GM10248 (cell line): ENCODE data around the gene TMEM174.
"Not testable (repeated sequence)": the region's sequence is repeated elsewhere in the genome, so short reads cannot be mapped to it uniquely, and the experiment has no call there.

Experiments
- CTCF ChIA-PET: fragments of 300-600 bp; sonication (Branson Sonifier 250); formaldehyde crosslinking; extraction: SDS; loops from one replicate; lab custom pipeline; 2021; ENCODE audit warnings: antibody characterized with exemption; lab: Yijun Ruan, JAX
- POLR2A ChIA-PET: fragments of 350-650 bp; sonication (Branson Sonifier 250); formaldehyde crosslinking; extraction: SDS; loops from one replicate; lab custom pipeline; 2020; ENCODE audit warnings: antibody characterized with exemption; lab: Yijun Ruan, JAX
- DNase-seq: peaks from one replicate; pipeline ENCODE4 v3.0.0; 2012; ENCODE audit errors: extremely low spot score
- TF ChIP-seq, protein P1 (sequence below): IDR thresholded peaks from 2 replicates; pipeline ENCODE4 v1.5.1; 2012; ENCODE audit warnings: mild to moderate bottlenecking, low read depth; ENCODE audit errors: extremely low read depth, missing control alignments, control extremely low read depth

TMEM174 gene

GRCh38 chr5:73215531-73215890 is 42.5 kb downstream of the TMEM174 start:
- DNase-seq: no peak
- TF ChIP-seq, protein P1, sequence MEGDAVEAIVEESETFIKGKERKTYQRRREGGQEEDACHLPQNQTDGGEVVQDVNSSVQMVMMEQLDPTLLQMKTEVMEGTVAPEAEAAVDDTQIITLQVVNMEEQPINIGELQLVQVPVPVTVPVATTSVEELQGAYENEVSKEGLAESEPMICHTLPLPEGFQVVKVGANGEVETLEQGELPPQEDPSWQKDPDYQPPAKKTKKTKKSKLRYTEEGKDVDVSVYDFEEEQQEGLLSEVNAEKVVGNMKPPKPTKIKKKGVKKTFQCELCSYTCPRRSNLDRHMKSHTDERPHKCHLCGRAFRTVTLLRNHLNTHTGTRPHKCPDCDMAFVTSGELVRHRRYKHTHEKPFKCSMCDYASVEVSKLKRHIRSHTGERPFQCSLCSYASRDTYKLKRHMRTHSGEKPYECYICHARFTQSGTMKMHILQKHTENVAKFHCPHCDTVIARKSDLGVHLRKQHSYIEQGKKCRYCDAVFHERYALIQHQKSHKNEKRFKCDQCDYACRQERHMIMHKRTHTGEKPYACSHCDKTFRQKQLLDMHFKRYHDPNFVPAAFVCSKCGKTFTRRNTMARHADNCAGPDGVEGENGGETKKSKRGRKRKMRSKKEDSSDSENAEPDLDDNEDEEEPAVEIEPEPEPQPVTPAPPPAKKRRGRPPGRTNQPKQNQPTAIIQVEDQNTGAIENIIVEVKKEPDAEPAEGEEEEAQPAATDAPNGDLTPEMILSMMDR: no peak
- ChIA-PET CTCF (interaction anchor here (1.0 to 3.2 kb wide), 13 partner anchors 8 to 321 kb away, joined by 3 to 18 read pairs (median 4); no protein-coding TSS in a partner anchor), POLR2A (no interaction called here)

DNA sequence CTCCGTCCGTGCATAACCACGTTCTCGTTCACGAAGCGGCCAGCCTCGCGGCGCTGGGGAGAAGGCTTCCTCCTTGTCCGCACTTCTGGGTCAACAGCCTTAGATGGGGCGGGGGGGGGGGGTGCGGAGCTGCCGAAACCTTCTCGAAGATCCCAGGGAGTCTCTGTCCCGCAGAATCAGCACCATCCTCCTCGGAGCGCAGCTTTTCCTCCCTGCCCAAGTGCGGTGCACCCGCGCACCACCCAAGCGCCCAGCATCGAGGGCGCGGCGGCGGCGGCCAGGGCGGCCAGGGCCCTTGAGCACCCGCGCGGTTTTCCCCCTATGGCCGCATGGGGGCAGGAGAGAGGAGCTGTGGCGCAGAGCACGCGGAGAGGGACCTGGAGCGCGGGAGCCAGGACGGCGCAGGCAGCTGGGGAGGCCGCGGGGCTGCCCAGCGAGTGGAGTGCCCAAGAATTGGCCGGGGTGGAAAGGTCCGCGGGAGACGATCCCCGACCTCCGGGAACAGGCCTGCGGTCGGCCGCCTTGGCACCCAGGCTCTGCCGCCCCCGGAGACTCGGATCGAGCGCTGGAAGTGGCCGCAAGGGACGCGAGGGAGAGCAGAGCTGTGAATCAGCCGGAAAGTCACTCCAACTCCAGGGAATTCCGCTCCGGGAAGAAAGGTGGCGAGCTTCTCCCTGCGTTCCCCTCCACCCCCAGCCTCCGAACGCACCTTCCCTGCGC is 43.1 kb downstream of the TMEM174 start:
- CTCF ChIA-PET: interaction anchor here (0.6 to 3.2 kb wide), 17 partner anchors 8 to 320 kb away, joined by 3 to 18 read pairs (median 4); no protein-coding TSS in a partner anchor
- POLR2A ChIA-PET: no interaction called here
- peak; percentile 84 for DNase-seq

GRCh38 chr5:73218552-73219171 is 45.7 kb downstream of the TMEM174 start:
- ChIA-PET CTCF (interaction anchor here (0.7 to 1.4 kb wide), 3 partner anchors 10 to 262 kb away, joined by 3 read pairs; no protein-coding TSS in a partner anchor), POLR2A (no interaction called here)
- TF ChIP-seq, protein P1: no peak
- DNase-seq: no peak

More for the DNA sequence above, 43.1 kb downstream of the TMEM174 start:
- TF ChIP-seq, protein P1: peak; percentile 67

DNA sequence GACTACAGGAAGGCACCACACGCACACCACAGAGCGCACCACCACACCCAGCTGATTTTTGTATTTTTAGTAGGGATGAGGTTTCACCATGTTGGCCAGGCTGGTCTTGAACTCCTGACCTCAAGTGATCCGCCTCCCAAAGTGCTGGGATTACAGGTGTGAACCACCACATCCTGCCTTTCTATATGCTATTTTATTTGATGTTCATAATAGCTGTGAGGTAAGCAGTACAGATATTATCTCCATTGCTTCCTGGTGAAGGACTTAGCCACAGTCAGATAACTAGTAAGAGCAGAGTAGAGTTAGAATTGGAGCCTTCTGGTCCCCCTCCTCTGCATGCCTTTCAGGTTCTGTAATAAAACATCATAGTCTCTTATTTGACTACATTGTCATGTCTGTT is 46.3 kb downstream of the TMEM174 start:
- POLR2A ChIA-PET, CTCF ChIA-PET, DNase-seq: not testable (repeated sequence)

DNA sequence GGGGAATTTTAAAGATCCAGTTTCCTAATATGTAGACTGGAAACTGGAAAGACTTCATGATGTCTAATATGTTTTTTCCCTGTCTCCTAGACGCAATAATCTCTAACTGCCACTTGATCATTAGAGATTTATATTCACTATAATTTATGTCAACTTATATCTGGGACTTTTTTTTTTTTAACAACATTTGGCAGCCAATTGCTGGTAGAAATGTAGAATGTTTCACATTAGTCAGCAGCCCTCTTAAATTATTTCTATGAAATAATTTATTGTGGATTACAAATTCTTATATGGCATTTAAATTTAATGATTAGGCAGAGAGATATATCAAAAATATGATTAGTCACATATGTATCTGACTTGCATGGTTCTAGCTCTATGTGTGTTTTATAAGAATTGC is 48.2 kb downstream of the TMEM174 start:
- POLR2A ChIA-PET: no interaction called here
- CTCF ChIA-PET: no interaction called here

DNA sequence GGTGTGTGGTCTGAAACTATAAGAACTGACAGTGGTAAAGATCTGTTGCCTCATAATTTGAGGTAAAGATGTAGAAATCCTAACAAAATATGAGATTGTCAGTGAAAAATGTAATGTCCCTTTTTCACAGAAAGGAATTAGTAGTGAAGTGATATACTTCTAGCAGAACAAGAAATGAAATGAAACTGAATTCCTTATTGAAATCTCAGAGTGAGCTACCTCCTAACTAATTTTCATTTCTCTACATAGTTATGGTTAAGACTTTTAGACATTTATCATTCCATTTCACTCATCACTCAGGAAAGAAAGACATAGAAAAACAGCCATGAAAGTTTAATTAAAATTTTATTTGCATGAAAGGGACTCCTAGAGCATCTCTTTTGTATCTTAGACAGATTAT is 48.7 kb downstream of the TMEM174 start:
- ChIA-PET CTCF (no interaction called here), POLR2A (no interaction called here)

More for the DNA sequence above, 48.2 kb downstream of the TMEM174 start:
- TF ChIP-seq, protein P1: no peak
- no peak for DNase-seq

More for the DNA sequence above, 48.7 kb downstream of the TMEM174 start:
- no peak for DNase-seq
- TF ChIP-seq, protein P1: no peak
